BLaER1 treated with 17β-estradiol and CSF1 and Interleukin-3, amounts not matched to agents 10 nM and 100 nM (cell line): ENCODE data around the gene ACAA1.
"Not testable (repeated sequence)": the region's sequence is repeated elsewhere in the genome, so short reads cannot be mapped to it uniquely, and the experiment has no call there.

Experiments
- H3K27ac ChIP-seq, 11 experiments: shearing (Covaris generic); formaldehyde crosslinking; 2 replicates each; pipeline ENCODE4 v1.8.1; 2022
- H3K27me3 ChIP-seq, 11 experiments: shearing (Covaris generic); formaldehyde crosslinking; 2 replicates each; pipeline ENCODE4 v1.8.1; 2022
- H3K36me3 ChIP-seq, 11 experiments: shearing (Covaris generic); formaldehyde crosslinking; 2 replicates each; pipeline ENCODE4 v1.8.1; 2022
- H3K4me1 ChIP-seq, 10 experiments: shearing (Covaris generic); formaldehyde crosslinking; 2 replicates each; pipeline ENCODE4 v1.8.1; 2022
- H3K4me2 ChIP-seq, 11 experiments: shearing (Covaris generic); formaldehyde crosslinking; 2 replicates each; pipeline ENCODE4 v1.8.1; 2022
- H3K4me3 ChIP-seq, 10 experiments: shearing (Covaris generic); formaldehyde crosslinking; 2 replicates each; pipeline ENCODE4 v1.8.1; 2022
- H3K9ac ChIP-seq, 11 experiments: shearing (Covaris generic); formaldehyde crosslinking; 2 replicates each; pipeline ENCODE4 v1.8.1; 2022
- H3K9me3 ChIP-seq, 11 experiments: shearing (Covaris generic); formaldehyde crosslinking; replicated peaks in 1 of 11; 2 replicates each; pipeline ENCODE4 v1.8.1; 2022
- H4K20me1 ChIP-seq, 11 experiments: shearing (Covaris generic); formaldehyde crosslinking; 2 replicates each; pipeline ENCODE4 v1.8.1; 2022
- Cebpa-rat ChIP-seq, 11 experiments: shearing (Covaris generic); IDR thresholded peaks; 2 replicates each; pipeline ENCODE4 v1.8.1; 2022

ACAA1 gene

GRCh38 chr3:38165722-38166387 is 28.9 kb upstream of the ACAA1 start:
- Histone ChIP-seq H3K27ac (peak overlapping the region; percentile 92 to 100 (median 96)), H3K9ac (peak overlapping the region; percentile 82 to 98 (median 92)), H3K9me3 (no peaks in the 10 kb centered on the region; a peak in 1 of 22 replicates), H3K36me3 (peaks cover 0 to 6% (median 0%) of the 10 kb centered on the region in 11 experiments; a peak in 1 of 22 replicates), H4K20me1 (peaks cover 19 to 47% (median 42%) of the 10 kb centered on the region in 11 experiments; a peak in 20 of 22 replicates), H3K27me3 (no peaks in the 10 kb centered on the region), H3K4me3 (peak overlapping the region; percentile 89 to 97 (median 93)), H3K4me1 (peaks cover 28 to 61% (median 36%) of the 10 kb centered on the region in 10 experiments), H3K4me2 (peak overlapping the region; percentile 80 to 99 (median 96))
- no peak for TF ChIP-seq Cebpa-rat (IDR thresholded peaks at IDR 0.05)

- 0 out of 22 replicates have a peak, but pooled peaks cover 0 to 6% (median 0%) of the 10 kb centered on the region in 11 experiments for H3K36me3 ChIP-seq
These were observed 28.2 kb upstream of the ACAA1 start, which contains the start of gene OXSR1 for GRCh38 chr3:38164952-38165721. TSS of gene OXSR1 (plus strand) at chr3:38165537. CDS start at chr3:38165877, 340 bp downstream.

GRCh38 chr3:38164643-38164951 is 27.7 kb upstream of the ACAA1 start:
- Histone ChIP-seq H3K27ac (peak overlapping the region; percentile 92 to 100 (median 96)), H3K36me3 (0 out of 22 replicates have a peak, but pooled peaks cover 0 to 6% (median 0%) of the 10 kb centered on the region in 11 experiments), H3K4me3 (peak overlapping the region; percentile 89 to 97 (median 93))

More at GRCh38 chr3:38164952-38165721, 28.2 kb upstream of the ACAA1 start, which contains the start of gene OXSR1:
- Histone ChIP-seq H3K4me3 (peak within 1 kb of the TSS; percentile 89 to 97 (median 93)), H3K27ac (peak within 1 kb of the TSS; percentile 92 to 100 (median 96)), H3K4me1 (peaks cover 28 to 57% (median 36%) of the 10 kb centered on the region in 10 experiments), H3K9ac (peak within 1 kb of the TSS; percentile 82 to 98 (median 92)), H3K9me3 (no peaks in the 10 kb centered on the region; a peak in 1 of 22 replicates), H4K20me1 (peaks cover 13 to 40% (median 35%) of the 10 kb centered on the region in 11 experiments; a peak in 19 of 22 replicates), H3K27me3 (no peaks in the 10 kb centered on the region), H3K4me2 (peak within 1 kb of the TSS; percentile 80 to 99 (median 96))
- no peak for TF ChIP-seq Cebpa-rat (IDR thresholded peaks at IDR 0.05)

GRCh38 chr3:38163841-38164642 is 27.1 kb upstream of the ACAA1 start:
- H4K20me1 ChIP-seq: peaks cover 4 to 29% (median 24%) of the 10 kb centered on the region in 11 experiments; a peak in 15 of 22 replicates
- peak overlapping the region; percentile 92 to 100 (median 96) for H3K27ac ChIP-seq
- H3K9me3 ChIP-seq: no peaks in the 10 kb centered on the region; a peak in 1 of 22 replicates
- peak overlapping the region; percentile 76 to 99 (median 91) for H3K4me2 ChIP-seq
- H3K27me3 ChIP-seq: no peaks in the 10 kb centered on the region
- peaks cover 25 to 47% (median 34%) of the 10 kb centered on the region in 10 experiments for H3K4me1 ChIP-seq
- H3K4me3 ChIP-seq: peak overlapping the region; percentile 89 to 97 (median 93)
- 0 out of 22 replicates have a peak, but pooled peaks cover 0 to 6% (median 0%) of the 10 kb centered on the region in 11 experiments for H3K36me3 ChIP-seq
- no peak for TF ChIP-seq Cebpa-rat (IDR thresholded peaks at IDR 0.05)
- peak overlapping the region; percentile 82 to 98 (median 92) for H3K9ac ChIP-seq

More at GRCh38 chr3:38164643-38164951, 27.7 kb upstream of the ACAA1 start:
- Histone ChIP-seq H3K9ac (peak overlapping the region; percentile 82 to 98 (median 92)), H3K4me1 (peaks cover 28 to 52% (median 36%) of the 10 kb centered on the region in 10 experiments), H3K4me2 (peak overlapping the region; percentile 76 to 99 (median 91)), H3K27me3 (no peaks in the 10 kb centered on the region), H3K9me3 (no peaks in the 10 kb centered on the region; a peak in 1 of 22 replicates), H4K20me1 (peaks cover 10 to 35% (median 29%) of the 10 kb centered on the region in 11 experiments; a peak in 19 of 22 replicates)
- no peak for TF ChIP-seq Cebpa-rat (IDR thresholded peaks at IDR 0.05)

GRCh38 chr3:38163117-38163840 is 26.4 kb upstream of the ACAA1 start:
- Histone ChIP-seq H3K27ac (peak overlapping the region in 7 of 11 experiments; percentile 93 to 99 (median 98); a peak in 9 of 22 replicates), H3K4me3 (no peak overlapping the region), H4K20me1 (peaks cover 0 to 23% (median 16%) of the 10 kb centered on the region in 11 experiments; a peak in 12 of 22 replicates), H3K9ac (no peak overlapping the region), H3K4me1 (peaks cover 25 to 47% (median 29%) of the 10 kb centered on the region in 10 experiments), H3K9me3 (no peaks in the 10 kb centered on the region; a peak in 1 of 22 replicates), H3K27me3 (no peaks in the 10 kb centered on the region), H3K36me3 (0 out of 22 replicates have a peak, but pooled peaks cover 0 to 6% (median 0%) of the 10 kb centered on the region in 11 experiments), H3K4me2 (peak overlapping the region in 4 of 11 experiments; percentile 78 to 96 (median 85); a peak in 2 of 22 replicates)
- TF ChIP-seq Cebpa-rat (IDR thresholded peaks at IDR 0.05): no peak

GRCh38 chr3:38160704-38161103 is 23.8 kb upstream of the ACAA1 start:
- H3K4me3 ChIP-seq, H3K36me3 ChIP-seq, H3K9ac ChIP-seq, H3K9me3 ChIP-seq, H4K20me1 ChIP-seq, H3K4me2 ChIP-seq, H3K27ac ChIP-seq, H3K27me3 ChIP-seq: not testable (repeated sequence)
- peaks cover 7 to 47% (median 10%) of the 10 kb centered on the region in 10 experiments; a peak in 19 of 20 replicates for H3K4me1 ChIP-seq

GRCh38 chr3:38158472-38158871 is 21.5 kb upstream of the ACAA1 start:
- H3K9me3 ChIP-seq: no peaks in the 10 kb centered on the region; a peak in 1 of 22 replicates
- H4K20me1 ChIP-seq: no peaks in the 10 kb centered on the region
- no peaks in the 10 kb centered on the region for H3K27me3 ChIP-seq
- peak overlapping the region in 3 of 11 experiments; percentile 7 to 53 (median 43); a peak in 6 of 22 replicates for H3K4me2 ChIP-seq
- no peak for TF ChIP-seq Cebpa-rat (IDR thresholded peaks at IDR 0.05)
- no peaks in the 10 kb centered on the region for H3K36me3 ChIP-seq
- no peak overlapping the region for H3K4me3 ChIP-seq
- H3K27ac ChIP-seq: no peak overlapping the region; a peak in 1 of 22 replicates
- H3K4me1 ChIP-seq: peaks cover 0 to 58% (median 15%) of the 10 kb centered on the region in 10 experiments; a peak in 13 of 20 replicates
- H3K9ac ChIP-seq: no peak overlapping the region
